Fibroblast of the aortic adventitia (primary cell): ENCODE data around the gene TNKS1BP1. TPM values are rescaled to one million over a fixed set of nuclear protein-coding genes. Genes with fewer than 3 reads are reported as not detected.
"Not testable (repeated sequence)": the region's sequence is repeated elsewhere in the genome, so short reads cannot be mapped to it uniquely, and the experiment has no call there.

Experiments used
- DNase-seq: peaks from one replicate; pipeline ENCODE4 v3.0.0-alpha.2; 2010; ENCODE audit warnings: low read depth
- H3K4me3 ChIP-seq: 2 replicates; pipeline ENCODE4 v1.5.1; 2011; ENCODE audit warnings: low read depth, mild to moderate bottlenecking, control low read depth, low read length, moderate library complexity
- total RNA-seq: library from RNA; depleted of rRNA; stranded (reverse); fragments of >200 nt; gene quantifications from 2 replicates; pipeline ENCODE4 v1.2.3, GENCODE V29; 2012; ENCODE audit warnings: low replicate concordance
- TF ChIP-seq, protein P1 (sequence below): IDR thresholded peaks from 2 replicates; pipeline ENCODE4 v1.5.1; 2011; ENCODE audit warnings: mild to moderate bottlenecking, low read length, control low read depth, inconsistent platforms; ENCODE audit not compliant: insufficient read depth

Gene TNKS1BP1
- total RNA-seq, 1 donor: 70.0 TPM

DNA sequence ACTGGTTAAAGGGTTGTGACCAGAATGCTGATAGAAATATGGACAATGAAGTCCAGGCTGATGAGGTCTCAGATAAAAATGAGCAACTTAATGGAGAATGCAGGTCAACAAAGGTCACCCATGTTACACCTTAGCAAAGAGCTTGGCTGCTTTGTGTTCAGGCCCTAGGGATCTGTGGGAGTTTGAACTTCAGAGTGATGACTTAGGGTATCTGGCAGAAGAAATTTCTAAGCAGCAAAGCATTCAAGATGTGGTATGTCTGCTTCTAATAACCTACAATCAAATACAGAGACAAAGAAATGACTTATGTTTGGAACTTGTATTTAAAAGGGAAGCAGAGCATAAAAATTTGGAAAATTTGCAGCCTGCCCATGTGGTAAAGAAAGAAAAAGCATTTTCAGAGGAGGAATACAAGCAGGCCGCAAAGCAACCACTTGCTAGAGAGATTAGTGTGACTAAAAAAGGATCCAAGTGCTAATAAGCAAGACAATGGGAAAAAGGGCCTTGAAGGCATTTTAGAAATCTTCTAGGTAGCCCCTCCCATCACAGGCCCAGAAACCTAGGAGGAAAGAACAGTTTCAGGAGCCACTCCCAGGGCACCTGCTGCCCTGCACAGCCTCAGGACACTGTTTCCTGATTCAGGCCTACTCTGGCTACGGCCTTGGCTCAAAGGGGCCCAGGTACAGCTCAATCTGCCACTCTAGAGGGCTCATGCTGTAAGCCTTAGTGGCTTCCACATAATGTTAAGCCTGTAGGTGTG, 41.3 kb downstream of the TNKS1BP1 start:
- H3K4me3 ChIP-seq: no peak overlapping the region

DNA sequence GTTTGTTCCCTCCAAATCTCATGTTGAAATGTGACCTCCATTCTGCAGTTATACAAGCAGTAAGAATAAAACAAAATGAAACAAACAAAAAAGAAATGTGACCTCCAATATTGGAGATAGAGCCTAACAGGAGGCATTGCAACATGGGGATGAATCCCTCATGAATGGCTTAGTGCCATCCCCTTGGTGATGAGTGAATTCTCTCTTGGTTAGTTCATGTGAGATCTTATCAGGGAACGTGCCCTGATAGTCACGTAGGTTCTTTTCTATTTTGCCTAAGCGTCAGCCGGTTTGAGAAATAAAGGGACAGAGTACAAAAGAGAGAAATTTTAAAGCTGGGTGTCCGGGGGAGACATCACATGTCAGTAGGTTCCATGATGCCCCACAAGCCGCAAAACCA, 43.2 kb downstream of the TNKS1BP1 start:
- H3K4me3 ChIP-seq, DNase-seq: not testable (repeated sequence)

More for the DNA sequence above, 41.3 kb downstream of the TNKS1BP1 start:
- no peak for DNase-seq
- TF ChIP-seq, protein P1, sequence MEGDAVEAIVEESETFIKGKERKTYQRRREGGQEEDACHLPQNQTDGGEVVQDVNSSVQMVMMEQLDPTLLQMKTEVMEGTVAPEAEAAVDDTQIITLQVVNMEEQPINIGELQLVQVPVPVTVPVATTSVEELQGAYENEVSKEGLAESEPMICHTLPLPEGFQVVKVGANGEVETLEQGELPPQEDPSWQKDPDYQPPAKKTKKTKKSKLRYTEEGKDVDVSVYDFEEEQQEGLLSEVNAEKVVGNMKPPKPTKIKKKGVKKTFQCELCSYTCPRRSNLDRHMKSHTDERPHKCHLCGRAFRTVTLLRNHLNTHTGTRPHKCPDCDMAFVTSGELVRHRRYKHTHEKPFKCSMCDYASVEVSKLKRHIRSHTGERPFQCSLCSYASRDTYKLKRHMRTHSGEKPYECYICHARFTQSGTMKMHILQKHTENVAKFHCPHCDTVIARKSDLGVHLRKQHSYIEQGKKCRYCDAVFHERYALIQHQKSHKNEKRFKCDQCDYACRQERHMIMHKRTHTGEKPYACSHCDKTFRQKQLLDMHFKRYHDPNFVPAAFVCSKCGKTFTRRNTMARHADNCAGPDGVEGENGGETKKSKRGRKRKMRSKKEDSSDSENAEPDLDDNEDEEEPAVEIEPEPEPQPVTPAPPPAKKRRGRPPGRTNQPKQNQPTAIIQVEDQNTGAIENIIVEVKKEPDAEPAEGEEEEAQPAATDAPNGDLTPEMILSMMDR: no peak

DNA sequence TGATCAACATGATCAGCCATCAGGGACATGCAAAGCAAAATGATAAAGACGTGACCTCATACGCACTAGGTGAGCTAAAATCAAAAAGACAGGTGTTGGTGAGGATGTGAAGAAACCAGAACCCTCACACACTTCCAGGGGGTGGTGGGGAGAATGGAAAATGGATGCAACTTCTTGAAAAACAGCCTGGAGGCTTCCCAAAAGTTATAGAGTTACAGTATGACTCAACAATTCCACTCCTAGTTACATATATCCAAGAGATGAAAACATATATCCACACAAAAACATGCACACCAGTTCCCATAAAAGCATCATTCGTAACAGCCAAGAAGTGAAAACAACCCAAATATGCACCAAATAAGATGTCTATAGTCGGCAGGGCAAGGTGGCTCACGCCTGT, 45.6 kb downstream of the TNKS1BP1 start:
- H3K4me3 ChIP-seq: no peak overlapping the region
- TF ChIP-seq, protein P1: no peak
- peak; percentile 69 for DNase-seq

DNA sequence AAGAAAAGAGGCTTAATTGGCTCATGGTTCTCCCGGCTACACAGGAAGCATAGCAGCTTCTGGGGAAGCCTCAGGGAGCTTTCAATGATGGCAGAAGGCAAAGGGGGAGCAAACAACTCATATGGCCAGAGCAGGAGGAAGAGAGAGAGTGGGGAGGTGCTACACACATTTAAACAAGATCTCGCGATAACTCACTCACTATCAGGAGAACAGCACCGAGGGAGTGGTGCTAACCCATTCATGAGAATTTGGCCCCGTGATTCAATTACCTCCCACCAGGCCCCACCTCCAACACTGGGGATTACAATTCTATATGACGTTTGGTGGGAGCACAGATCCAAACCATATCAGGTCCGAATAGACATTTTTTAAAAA, 46.0 kb downstream of the TNKS1BP1 start:
- TF ChIP-seq, protein P1: no peak
- no peak for DNase-seq

DNA sequence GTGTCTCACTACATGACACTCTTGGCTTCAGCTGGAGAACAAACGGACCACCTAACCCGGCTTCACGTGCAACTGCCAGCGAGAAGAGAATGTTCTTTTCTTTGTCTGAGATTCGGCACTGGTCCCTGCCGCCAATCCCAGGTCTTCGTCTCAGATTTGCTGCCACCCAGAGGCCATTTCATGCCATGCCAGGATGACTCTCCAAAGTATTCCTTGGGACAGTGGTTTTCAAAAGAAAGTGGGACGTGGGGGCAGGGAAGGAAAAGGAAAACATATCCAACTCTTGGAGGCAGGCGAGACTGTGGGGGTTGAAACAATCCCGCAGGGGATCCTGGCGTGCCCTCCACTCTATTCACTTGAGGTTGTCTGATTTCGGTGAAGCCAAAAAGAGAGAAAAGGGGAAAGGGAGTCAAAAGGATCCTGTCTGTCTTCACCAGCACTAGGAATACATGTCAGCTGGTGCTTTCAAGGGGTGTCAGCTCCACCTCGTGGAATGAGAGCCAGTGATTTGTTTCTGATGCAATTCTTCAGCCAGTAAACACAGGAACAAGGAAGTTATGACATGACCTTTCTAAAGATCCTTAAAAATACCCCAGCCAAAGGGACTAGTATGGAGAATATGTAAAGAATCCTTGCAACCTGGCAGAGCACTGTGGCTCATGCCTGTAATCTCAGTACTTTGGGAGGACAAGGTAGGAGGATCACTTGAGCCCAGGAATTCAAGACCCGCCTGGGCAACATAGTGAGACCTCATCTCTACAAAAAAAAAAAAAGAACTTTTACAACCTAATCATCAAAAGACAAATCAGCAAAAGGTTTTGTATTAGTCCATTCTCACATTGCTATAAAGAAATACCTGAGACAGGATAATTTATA, 46.7 kb downstream of the TNKS1BP1 start:
- TF ChIP-seq, protein P1: peak; percentile 91
- no peak overlapping the region for H3K4me3 ChIP-seq
- peak; percentile 87 for DNase-seq

More for the DNA sequence above, 46.0 kb downstream of the TNKS1BP1 start:
- H3K4me3 ChIP-seq: no peak overlapping the region

DNA sequence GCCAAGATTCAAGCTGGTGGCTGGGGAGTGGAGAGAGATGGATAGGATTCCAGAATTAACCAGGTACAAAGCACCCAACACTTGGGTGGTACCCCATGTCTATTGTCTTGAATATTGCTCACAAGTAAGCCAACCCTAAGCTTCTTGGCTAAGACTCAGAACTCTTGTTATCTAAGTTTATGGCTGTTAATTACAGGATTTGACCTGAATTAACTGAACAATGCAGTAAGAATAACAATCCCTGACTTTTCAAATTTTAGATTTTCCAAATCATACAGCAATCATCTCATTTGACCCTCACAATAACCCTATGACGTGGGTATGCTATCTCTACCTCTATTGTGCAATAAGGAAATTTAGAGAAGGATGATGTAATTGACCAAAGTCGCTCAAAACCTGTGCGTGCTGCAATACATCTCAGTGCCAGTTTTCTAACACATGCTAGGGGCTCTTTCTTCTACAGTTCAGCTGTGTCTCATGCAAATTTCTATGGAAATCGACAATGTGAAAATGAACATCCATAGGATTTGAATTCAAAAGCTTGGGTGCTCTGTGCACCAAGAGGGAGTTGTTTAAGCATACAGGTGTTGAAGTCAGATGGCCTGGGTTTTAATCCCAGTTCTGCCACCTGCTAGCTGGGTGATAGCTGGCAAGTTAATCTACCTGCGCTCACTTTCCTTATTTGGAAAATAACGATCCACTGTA, 47.6 kb downstream of the TNKS1BP1 start:
- TF ChIP-seq, protein P1: no peak
- DNase-seq: peak; percentile 65
- H3K4me3 ChIP-seq: no peak overlapping the region
